Natural killer cell (primary cell): ENCODE measurements around the gene SLC35E3. TPM values are rescaled to one million over a fixed set of nuclear protein-coding genes. Genes with fewer than 3 reads are reported as not detected.
A peak's percentile ranks its signal among the peaks of the same experiment; 100 is the strongest.

Experiments
- ATAC-seq, 3 donors: fragments of 150-1000 bp in 2 of 3; fragments of 200-7000 bp in 1 of 3; cut with Tn5 transposase; 1 replicate in 1 of 3; 2 replicates in 2 of 3; pipeline ENCODE4 v1.10.0; 2021; ENCODE audit warnings: mild to moderate bottlenecking in 2 of 3, moderate library complexity in 2 of 3
- DNase-seq, 2 donors: peaks; one replicate each; pipeline versions ENCODE4 v3.0.0 to v3.0.0-alpha.2; 2013 to 2021; ENCODE audit warnings: mixed read lengths in 1 of 2
- H3K27ac ChIP-seq: one replicate; pipeline ENCODE4 v1.5.1; 2013; ENCODE audit warnings: mild to moderate bottlenecking, low read length
- H3K27me3 ChIP-seq: one replicate; pipeline ENCODE4 v1.6.1; 2013; ENCODE audit warnings: low read length; ENCODE audit not compliant: control insufficient read depth, insufficient read depth
- H3K36me3 ChIP-seq: one replicate; pipeline ENCODE4 v1.6.1; 2013; ENCODE audit warnings: low read length; ENCODE audit not compliant: control insufficient read depth, insufficient read depth
- H3K4me1 ChIP-seq: one replicate; pipeline ENCODE4 v1.6.1; 2013; ENCODE audit warnings: low read length; ENCODE audit not compliant: control insufficient read depth, insufficient read depth
- H3K4me3 ChIP-seq: one replicate; pipeline ENCODE4 v1.5.1; 2013; ENCODE audit warnings: low read length
- H3K9me3 ChIP-seq: one replicate; pipeline ENCODE4 v1.6.1; 2013; ENCODE audit warnings: low read length; ENCODE audit not compliant: control insufficient read depth, insufficient read depth
- H3K27ac Mint-ChIP-seq, 2 donors: one replicate each; pipeline ENCODE4 v1.8.0; 2022; ENCODE audit warnings: mild to moderate bottlenecking in 2 of 2, mixed read lengths in 2 of 2, moderate library complexity in 1 of 2
- H3K27me3 Mint-ChIP-seq, 2 donors: one replicate each; pipeline ENCODE4 v1.8.0; 2022; ENCODE audit warnings: low read depth in 2 of 2, mixed read lengths in 2 of 2
- H3K36me3 Mint-ChIP-seq: one replicate; pipeline ENCODE4 v1.8.0; 2022; ENCODE audit warnings: mixed read lengths
- H3K4me1 Mint-ChIP-seq, 2 donors: one replicate each; pipeline ENCODE4 v1.8.0; 2022; ENCODE audit warnings: mixed read lengths in 2 of 2
- H3K4me3 Mint-ChIP-seq: one replicate; pipeline ENCODE4 v1.8.0; 2022; ENCODE audit warnings: mild to moderate bottlenecking, moderate library complexity, mixed read lengths
- H3K9me3 Mint-ChIP-seq, 2 donors: one replicate each; pipeline ENCODE4 v1.8.0; 2022; ENCODE audit warnings: mixed read lengths in 2 of 2
- CTCF ChIP-seq: fragments of 200-600 bp; IDR thresholded peaks from one replicate; pipeline ENCODE4 v1.8.0; 2022; ENCODE audit warnings: antibody characterized with exemption
- WGBS: methylation state at CpG from one replicate; pipeline ENCODE4 v1.1.7; 2013; ENCODE audit warnings: missing lambda C conversion rate; ENCODE audit not compliant: insufficient coverage; 5-methylcytosine and 5-hydroxymethylcytosine counted together
- intact Hi-C: fragments of 100-400 bp; cut with micrococcal nuclease; formaldehyde crosslinking; loops from one replicate; pipeline ENCODE4 v1.14.2; 2022
- total RNA-seq, 4 donors: library from RNA; stranded (reverse); fragments of 120-200 nt in 1 of 4; gene quantifications; one replicate each; pipeline versions ENCODE4 v1.2.3 to v1.2.4, GENCODE V29; 2013 to 2022

Gene SLC35E3
- total RNA-seq, 3 donors from 2014 or later (not counting 1 experiment from before 2014, with no cell fraction given), result 8.3 to 15.3 (median 10.2) TPM

- no peak overlapping the region for H3K27ac Mint-ChIP-seq
- no peaks in the 10 kb centered on the region for H3K9me3 Mint-ChIP-seq
- no peak overlapping the region for H3K4me3 Mint-ChIP-seq
- Histone ChIP-seq H3K4me3 (no peak overlapping the region), H3K27me3 (no peaks in the 10 kb centered on the region), H3K27ac (no peak overlapping the region), H3K36me3 (peaks cover 23% of the 10 kb centered on the region), H3K9me3 (no peaks in the 10 kb centered on the region), H3K4me1 (no peaks in the 10 kb centered on the region)
- no peaks in the 10 kb centered on the region for H3K4me1 Mint-ChIP-seq
- no peak for ATAC-seq
- H3K27me3 Mint-ChIP-seq, result no peaks in the 10 kb centered on the region
- no peak for DNase-seq
- intact Hi-C loops, result no loop called here
- peaks cover 12% of the 10 kb centered on the region for H3K36me3 Mint-ChIP-seq
- TF ChIP-seq CTCF, result no peak
- 91% methylated on average over 6 of the region's 6 CpGs for WGBS
These were observed 6.1 kb upstream of the SLC35E3 start for GRCh38 chr12:68739891-68740290.

GRCh38 chr12:68743356-68743755 lies 2.6 kb upstream of the SLC35E3 start:
- Mint-ChIP-seq H3K4me1 (peaks cover 25 to 27% of the 10 kb centered on the region in 2 donors), H3K4me3 (no peak overlapping the region), H3K9me3 (no peaks in the 10 kb centered on the region), H3K27ac (peak overlapping the region; percentile 3 to 43), H3K27me3 (no peaks in the 10 kb centered on the region), H3K36me3 (no peaks in the 10 kb centered on the region)
- intact Hi-C loops, result no loop called here
- DNase-seq (no peak), ATAC-seq (no peak)
- Histone ChIP-seq H3K4me3 (no peak overlapping the region), H3K4me1 (peaks cover 13% of the 10 kb centered on the region), H3K27ac (no peak overlapping the region), H3K36me3 (peaks cover 8% of the 10 kb centered on the region), H3K9me3 (no peaks in the 10 kb centered on the region), H3K27me3 (no peaks in the 10 kb centered on the region)
- 69% methylated on average over 2 of the region's 2 CpGs for WGBS
- no peak for TF ChIP-seq CTCF

GRCh38 chr12:68745376-68745903 lies 536 bp upstream of the SLC35E3 start:
- H3K36me3 Mint-ChIP-seq, result no peaks in the 10 kb centered on the region
- intact Hi-C loops, result loop anchor here (5.0 kb wide), 1 partner anchor 523 kb away; no protein-coding TSS in a partner anchor
- H3K9me3 Mint-ChIP-seq, result no peaks in the 10 kb centered on the region
- 27% methylated on average over 5 of the region's 9 CpGs for WGBS
- Histone ChIP-seq H3K27ac (peak overlapping the region; percentile 81), H3K9me3 (no peaks in the 10 kb centered on the region), H3K36me3 (peaks cover 11% of the 10 kb centered on the region), H3K4me1 (peaks cover 13% of the 10 kb centered on the region), H3K4me3 (peak overlapping the region; percentile 80), H3K27me3 (no peaks in the 10 kb centered on the region)
- H3K27me3 Mint-ChIP-seq, result no peaks in the 10 kb centered on the region
- peaks cover 39% of the 10 kb centered on the region in 2 donors for H3K4me1 Mint-ChIP-seq
- peak overlapping the region; percentile 97 for H3K4me3 Mint-ChIP-seq
- peak overlapping the region; percentile 89 to 94 for H3K27ac Mint-ChIP-seq
- no peak for DNase-seq
- ATAC-seq, result peak in 1 of 3 donors; percentile 3
- TF ChIP-seq CTCF, result no peak
